HepG2 (cell line): ENCODE results near the gene EPN2.

Experiments used
- ETV6 ChIP-seq: sonication (generic); formaldehyde crosslinking; conservative IDR thresholded peaks from 2 replicates; pipeline ENCODE4 v1.4.0; 2020; ENCODE audit warnings: missing genetic modification reagents
- GZF1 ChIP-seq: sonication (generic); formaldehyde crosslinking; IDR thresholded peaks from 2 replicates; pipeline ENCODE4 v1.5.1; 2020; ENCODE audit warnings: mild to moderate bottlenecking, missing genetic modification reagents
- HOXA9 ChIP-seq: sonication (generic); formaldehyde crosslinking; IDR thresholded peaks from 2 replicates; pipeline ENCODE4 v1.8.1; 2022; ENCODE audit warnings: missing genetic modification reagents, mild to moderate bottlenecking, moderate library complexity, borderline replicate concordance
- MAFK ChIP-seq, 2 experiments: IDR thresholded peaks in 1 of 2; conservative IDR thresholded peaks in 1 of 2; 2 replicates each; pipeline ENCODE4 v1.6.1; 2011; ENCODE audit warnings: improper control_type of control experiment in 2 of 2, low read length in 2 of 2
- NFATC3 ChIP-seq: sonication (generic); formaldehyde crosslinking; IDR thresholded peaks from 2 replicates; pipeline ENCODE4 v1.5.1; 2020; ENCODE audit warnings: mild to moderate bottlenecking, missing genetic modification reagents
- POLR2A ChIP-seq, 2 experiments: IDR thresholded peaks; 2 replicates each; pipeline ENCODE4 v1.6.1; 2011; ENCODE audit warnings: low read depth in 2 of 2, low read length in 2 of 2, mild to moderate bottlenecking in 1 of 2, moderate library complexity in 1 of 2; ENCODE audit not compliant: insufficient read depth in 1 of 2
- SRF ChIP-seq: IDR thresholded peaks from 2 replicates; pipeline ENCODE4 v1.6.1; 2011; ENCODE audit warnings: mild to moderate bottlenecking, low read depth, low read length, moderate library complexity
- SYNCRIP ChIP-seq: fragments of 200-400 bp; formaldehyde crosslinking; IDR thresholded peaks from 2 replicates; pipeline ENCODE4 v1.6.1; 2018; ENCODE audit warnings: mild to moderate bottlenecking, low read depth, low read length; ENCODE audit not compliant: insufficient read depth
- TF ChIP-seq, protein P1 (sequence below): sonication (generic); formaldehyde crosslinking; IDR thresholded peaks from 2 replicates; pipeline ENCODE4 v1.5.0; 2020; ENCODE audit warnings: mild to moderate bottlenecking, missing genetic modification reagents, moderate library complexity
- TF ChIP-seq, protein P2 (sequence below): IDR thresholded peaks from 2 replicates; pipeline ENCODE4 v1.6.1; 2016; ENCODE audit warnings: mild to moderate bottlenecking, missing biosample characterization, missing genetic modification reagents
- TF ChIP-seq, protein P3 (sequence below): sonication (generic); formaldehyde crosslinking; IDR thresholded peaks from 2 replicates; pipeline ENCODE4 v1.4.0; 2020; ENCODE audit warnings: missing genetic modification reagents

DNA sequence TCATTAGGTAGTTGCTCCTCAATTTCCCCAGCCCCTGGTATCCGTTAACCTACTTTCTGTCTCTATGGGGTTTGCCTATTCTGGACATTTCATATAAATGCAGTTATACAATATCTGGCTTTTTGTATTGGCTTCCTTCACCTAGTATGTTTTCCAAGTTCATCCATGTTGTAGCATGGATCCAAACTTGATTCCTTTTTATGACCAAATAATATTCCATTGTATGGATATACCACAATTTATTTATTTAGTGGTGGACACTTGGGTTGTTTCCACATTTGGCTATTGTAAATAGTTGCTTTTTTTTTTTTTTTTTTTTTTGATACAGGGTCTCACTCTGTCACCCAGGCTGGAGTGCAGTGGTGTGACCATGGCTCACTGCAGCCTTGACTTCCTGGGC lies 15.9 kb downstream of the EPN2 start:
- TF ChIP-seq, protein P1, sequence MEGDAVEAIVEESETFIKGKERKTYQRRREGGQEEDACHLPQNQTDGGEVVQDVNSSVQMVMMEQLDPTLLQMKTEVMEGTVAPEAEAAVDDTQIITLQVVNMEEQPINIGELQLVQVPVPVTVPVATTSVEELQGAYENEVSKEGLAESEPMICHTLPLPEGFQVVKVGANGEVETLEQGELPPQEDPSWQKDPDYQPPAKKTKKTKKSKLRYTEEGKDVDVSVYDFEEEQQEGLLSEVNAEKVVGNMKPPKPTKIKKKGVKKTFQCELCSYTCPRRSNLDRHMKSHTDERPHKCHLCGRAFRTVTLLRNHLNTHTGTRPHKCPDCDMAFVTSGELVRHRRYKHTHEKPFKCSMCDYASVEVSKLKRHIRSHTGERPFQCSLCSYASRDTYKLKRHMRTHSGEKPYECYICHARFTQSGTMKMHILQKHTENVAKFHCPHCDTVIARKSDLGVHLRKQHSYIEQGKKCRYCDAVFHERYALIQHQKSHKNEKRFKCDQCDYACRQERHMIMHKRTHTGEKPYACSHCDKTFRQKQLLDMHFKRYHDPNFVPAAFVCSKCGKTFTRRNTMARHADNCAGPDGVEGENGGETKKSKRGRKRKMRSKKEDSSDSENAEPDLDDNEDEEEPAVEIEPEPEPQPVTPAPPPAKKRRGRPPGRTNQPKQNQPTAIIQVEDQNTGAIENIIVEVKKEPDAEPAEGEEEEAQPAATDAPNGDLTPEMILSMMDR (CRISPR knock-in tag): no peak
- TF ChIP-seq ETV6 (CRISPR knock-in tag) (no peak), POLR2A (IDR thresholded peaks at IDR 0.05; ENCODE audit: insufficient read depth in 1 of 2, low read depth in 2 of 2, low read length in 2 of 2) (no peak), SRF (no peak), SYNCRIP (no peak), HOXA9 (CRISPR knock-in tag) (no peak), MAFK (conservative IDR thresholded peaks at IDR 0.05 in 1 of 2, IDR thresholded peaks at IDR 0.05 in 1 of 2; ENCODE audit: low read length in 2 of 2) (no peak), GZF1 (CRISPR knock-in tag) (no peak), NFATC3 (no peak)
- TF ChIP-seq, protein P2, sequence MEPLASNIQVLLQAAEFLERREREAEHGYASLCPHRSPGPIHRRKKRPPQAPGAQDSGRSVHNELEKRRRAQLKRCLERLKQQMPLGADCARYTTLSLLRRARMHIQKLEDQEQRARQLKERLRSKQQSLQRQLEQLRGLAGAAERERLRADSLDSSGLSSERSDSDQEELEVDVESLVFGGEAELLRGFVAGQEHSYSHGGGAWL (CRISPR knock-in tag): no peak
- TF ChIP-seq, protein P3, sequence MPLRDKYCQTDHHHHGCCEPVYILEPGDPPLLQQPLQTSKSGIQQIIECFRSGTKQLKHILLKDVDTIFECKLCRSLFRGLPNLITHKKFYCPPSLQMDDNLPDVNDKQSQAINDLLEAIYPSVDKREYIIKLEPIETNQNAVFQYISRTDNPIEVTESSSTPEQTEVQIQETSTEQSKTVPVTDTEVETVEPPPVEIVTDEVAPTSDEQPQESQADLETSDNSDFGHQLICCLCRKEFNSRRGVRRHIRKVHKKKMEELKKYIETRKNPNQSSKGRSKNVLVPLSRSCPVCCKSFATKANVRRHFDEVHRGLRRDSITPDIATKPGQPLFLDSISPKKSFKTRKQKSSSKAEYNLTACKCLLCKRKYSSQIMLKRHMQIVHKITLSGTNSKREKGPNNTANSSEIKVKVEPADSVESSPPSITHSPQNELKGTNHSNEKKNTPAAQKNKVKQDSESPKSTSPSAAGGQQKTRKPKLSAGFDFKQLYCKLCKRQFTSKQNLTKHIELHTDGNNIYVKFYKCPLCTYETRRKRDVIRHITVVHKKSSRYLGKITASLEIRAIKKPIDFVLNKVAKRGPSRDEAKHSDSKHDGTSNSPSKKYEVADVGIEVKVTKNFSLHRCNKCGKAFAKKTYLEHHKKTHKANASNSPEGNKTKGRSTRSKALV (CRISPR knock-in tag): no peak
